Body of pancreas (tissue), 4 donors: ENCODE data around the gene HSPA12A. TPM values are rescaled to one million over a fixed set of nuclear protein-coding genes. Genes with fewer than 3 reads are reported as not detected.
"Not testable (repeated sequence)": the region's sequence is repeated elsewhere in the genome, so short reads cannot be mapped to it uniquely, and the experiment has no call there.

Experiments used
- ATAC-seq: fragments of 150-250 bp; one replicate; pipeline ENCODE4 v1.9.1; 2016
- DNase-seq, 4 donors: peaks; one replicate each; pipeline ENCODE4 v3.0.0-alpha.2; 2019
- H3K27ac ChIP-seq, 4 donors: fragments of 200-600 bp; sonication (generic); 1 replicate in 3 of 4; 2 replicates in 1 of 4; pipeline versions ENCODE4 v1.5.1 to v1.6.1; 2016 to 2019; ENCODE audit warnings: mild to moderate bottlenecking in 1 of 4, mixed read lengths in 1 of 4, moderate library complexity in 1 of 4
- H3K27me3 ChIP-seq, 2 donors: fragments of 200-600 bp; sonication (generic); one replicate each; pipeline ENCODE4 v1.6.0; 2016; ENCODE audit warnings: mild to moderate bottlenecking in 1 of 2
- H3K36me3 ChIP-seq, 2 donors: fragments of 200-600 bp; sonication (generic); replicated peaks in 1 of 2; 2 replicates each; pipeline ENCODE4 v1.5.1; 2016; ENCODE audit warnings: low read depth in 2 of 2; ENCODE audit not compliant: insufficient read depth in 1 of 2
- H3K4me1 ChIP-seq: fragments of 200-600 bp; sonication (generic); one replicate; pipeline ENCODE4 v1.6.0; 2016
- H3K4me3 ChIP-seq, 2 donors: fragments of 200-600 bp; sonication (generic); 1 replicate in 1 of 2; 2 replicates in 1 of 2; pipeline ENCODE4 v1.5.1; 2016 to 2019
- H3K9me3 ChIP-seq, 3 donors: fragments of 200-600 bp; sonication (generic); 1 replicate in 2 of 3; 2 replicates in 1 of 3; pipeline ENCODE4 v1.5.1; 2016
- POLR2A ChIP-seq, 3 donors: fragments of 450-650 bp; IDR thresholded peaks; one replicate each; pipeline ENCODE4 v1.6.1; 2016; ENCODE audit warnings: antibody characterized with exemption in 3 of 3, mild to moderate bottlenecking in 2 of 3
- WGBS, 2 donors: methylation state at CpG; one replicate each; pipeline ENCODE4 v1.1.5; 2017; 5-methylcytosine and 5-hydroxymethylcytosine counted together
- intact Hi-C: fragments of 100-400 bp; cut with DNase I; formaldehyde crosslinking; loops from one replicate; pipeline ENCODE4 v1.15.1; 2023
- total RNA-seq, 2 donors: library from RNA; depleted of rRNA; stranded (reverse); fragments of >200 nt; gene quantifications; one replicate each; pipeline ENCODE4 v1.1.0, GENCODE V29; 2016
- TF ChIP-seq, protein P1 (sequence below), 7 experiments: fragments of 450-650 bp in 4 of 7; fragments of 200-600 bp in 3 of 7; sonication (generic) in 3 of 7; IDR thresholded peaks; one replicate each; pipeline ENCODE4 v1.5.1; 2016 to 2019; ENCODE audit warnings: antibody characterized with exemption in 7 of 7

The HSPA12A gene
- total RNA-seq, 2 donors from 2014 or later: 8.3 to 22.7 TPM

- whole genome bisulfite sequencing, 2 donors: 84 to 93% methylated on average over 3 to 4 of the region's 4 CpGs
- intact Hi-C loops: no loop called here
- ATAC-seq (no peak), DNase-seq (no peak)
- Histone ChIP-seq H3K27me3 (no peaks in the 10 kb centered on the region), H3K36me3 (no peaks in the 10 kb centered on the region), H3K4me1 (peaks cover 9% of the 10 kb centered on the region), H3K27ac (no peak overlapping the region), H3K9me3 (no peaks in the 10 kb centered on the region), H3K4me3 (no peak overlapping the region)
- TF ChIP-seq, protein P1, sequence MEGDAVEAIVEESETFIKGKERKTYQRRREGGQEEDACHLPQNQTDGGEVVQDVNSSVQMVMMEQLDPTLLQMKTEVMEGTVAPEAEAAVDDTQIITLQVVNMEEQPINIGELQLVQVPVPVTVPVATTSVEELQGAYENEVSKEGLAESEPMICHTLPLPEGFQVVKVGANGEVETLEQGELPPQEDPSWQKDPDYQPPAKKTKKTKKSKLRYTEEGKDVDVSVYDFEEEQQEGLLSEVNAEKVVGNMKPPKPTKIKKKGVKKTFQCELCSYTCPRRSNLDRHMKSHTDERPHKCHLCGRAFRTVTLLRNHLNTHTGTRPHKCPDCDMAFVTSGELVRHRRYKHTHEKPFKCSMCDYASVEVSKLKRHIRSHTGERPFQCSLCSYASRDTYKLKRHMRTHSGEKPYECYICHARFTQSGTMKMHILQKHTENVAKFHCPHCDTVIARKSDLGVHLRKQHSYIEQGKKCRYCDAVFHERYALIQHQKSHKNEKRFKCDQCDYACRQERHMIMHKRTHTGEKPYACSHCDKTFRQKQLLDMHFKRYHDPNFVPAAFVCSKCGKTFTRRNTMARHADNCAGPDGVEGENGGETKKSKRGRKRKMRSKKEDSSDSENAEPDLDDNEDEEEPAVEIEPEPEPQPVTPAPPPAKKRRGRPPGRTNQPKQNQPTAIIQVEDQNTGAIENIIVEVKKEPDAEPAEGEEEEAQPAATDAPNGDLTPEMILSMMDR (IDR thresholded peaks at IDR 0.05): no peak
- TF ChIP-seq POLR2A (IDR thresholded peaks at IDR 0.05): no peak
Observed at GRCh38 chr10:116715839-116716377, 26.5 kb downstream of the HSPA12A start.

- Histone ChIP-seq H3K4me1 (peaks cover 4% of the 10 kb centered on the region), H3K27me3 (no peaks in the 10 kb centered on the region), H3K4me3 (no peak overlapping the region), H3K36me3 (no peaks in the 10 kb centered on the region), H3K27ac (no peak overlapping the region), H3K9me3 (no peaks in the 10 kb centered on the region)
- 87% methylated on average over 4 of the region's 4 CpGs for WGBS, 2 donors
- TF ChIP-seq POLR2A (IDR thresholded peaks at IDR 0.05): no peak
- TF ChIP-seq, protein P1 (IDR thresholded peaks at IDR 0.05): no peak
- ATAC-seq: no peak
- intact Hi-C loops: no loop called here
- no peak for DNase-seq
Observed at GRCh38 chr10:116715341-116715740, 27.0 kb downstream of the HSPA12A start.

DNA sequence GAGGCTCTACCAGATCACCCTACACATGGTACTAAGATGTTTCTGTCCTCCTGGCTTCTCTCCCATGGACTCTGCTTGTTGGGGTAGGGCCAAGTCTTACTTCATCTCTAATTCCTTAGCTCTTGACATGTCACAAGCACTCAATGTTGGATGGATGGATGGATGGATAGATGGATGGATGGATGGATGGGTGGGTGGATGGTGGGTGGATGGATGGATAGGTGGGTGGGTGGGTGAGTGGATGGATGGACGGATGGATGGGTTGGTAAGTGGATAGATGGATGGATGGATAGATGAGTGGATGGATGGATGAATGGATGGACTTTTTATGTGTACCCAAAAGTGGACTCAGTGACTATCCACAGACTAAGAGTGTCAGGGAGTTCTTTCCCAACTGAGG, 28.5 kb downstream of the HSPA12A start:
- TF ChIP-seq, protein P1 (IDR thresholded peaks at IDR 0.05): no peak
- TF ChIP-seq POLR2A (IDR thresholded peaks at IDR 0.05): no peak
- Histone ChIP-seq H3K36me3 (no peaks in the 10 kb centered on the region), H3K27me3 (no peaks in the 10 kb centered on the region), H3K27ac (no peak overlapping the region), H3K4me1 (no peaks in the 10 kb centered on the region), H3K4me3 (no peak overlapping the region), H3K9me3 (no peaks in the 10 kb centered on the region)
- DNase-seq (no peak), ATAC-seq (no peak)
- intact Hi-C loops: no loop called here
- 40 to 67% methylated on average over 1 of the region's 1 CpG for WGBS, 2 donors

DNA sequence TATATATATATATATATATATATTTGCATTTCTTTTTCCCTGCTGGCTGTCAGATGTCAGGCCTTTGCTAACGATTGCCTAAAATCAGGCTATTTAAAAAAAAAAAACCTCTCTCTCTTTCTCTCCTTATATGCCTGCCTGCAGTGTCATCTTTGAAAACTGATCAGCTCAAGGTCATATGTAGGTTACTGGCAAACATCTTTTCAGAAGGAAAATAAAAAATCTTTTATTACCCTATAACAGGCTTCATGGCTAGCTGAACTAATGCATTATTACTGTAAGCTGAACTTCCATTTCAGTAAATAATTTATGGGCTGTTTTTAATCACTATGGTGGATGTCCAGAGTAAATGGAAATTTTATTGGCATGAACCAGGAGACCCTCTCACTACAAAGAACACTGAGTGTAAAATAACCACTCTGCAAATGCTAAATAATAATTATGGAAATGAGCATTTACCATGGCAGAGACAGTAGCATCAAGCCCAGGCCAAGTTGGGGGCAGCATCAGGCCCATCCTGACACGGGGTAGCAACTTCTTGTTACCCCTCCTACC, 29.3 kb downstream of the HSPA12A start:
- H3K9me3 ChIP-seq: no peaks in the 10 kb centered on the region
- 80 to 92% methylated on average over 2 of the region's 2 CpGs for WGBS, 2 donors
- TF ChIP-seq, protein P1 (IDR thresholded peaks at IDR 0.05): no peak
- no peak for TF ChIP-seq POLR2A (IDR thresholded peaks at IDR 0.05)
- H3K4me1 ChIP-seq: no peaks in the 10 kb centered on the region
- H3K27ac ChIP-seq: no peak overlapping the region
- H3K4me3 ChIP-seq: no peak overlapping the region
- H3K27me3 ChIP-seq: no peaks in the 10 kb centered on the region
- intact Hi-C loops: no loop called here
- H3K36me3 ChIP-seq: no peaks in the 10 kb centered on the region
- DNase-seq: no peak
- no peak for ATAC-seq

DNA sequence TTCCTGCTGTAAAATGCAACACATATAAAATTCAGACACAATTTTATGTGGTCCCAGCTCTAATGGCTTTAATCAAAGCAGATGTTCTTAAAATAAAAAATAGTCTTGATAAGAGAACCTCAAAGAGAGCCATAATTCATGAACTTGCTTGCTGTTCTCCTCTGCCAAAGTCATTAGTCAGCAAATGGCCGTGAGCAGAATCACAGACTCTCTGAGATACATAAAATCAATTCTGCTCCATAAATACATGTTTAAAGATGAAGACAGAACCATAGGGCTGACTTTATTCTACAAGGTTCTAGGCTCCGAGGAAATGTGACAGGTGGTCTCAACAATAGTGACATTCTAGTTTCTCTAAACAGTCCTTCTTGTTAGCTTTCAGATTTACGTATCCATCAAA, 29.8 kb downstream of the HSPA12A start:
- intact Hi-C loops: no loop called here
- Histone ChIP-seq H3K27me3 (no peaks in the 10 kb centered on the region), H3K36me3 (no peaks in the 10 kb centered on the region)

DNA sequence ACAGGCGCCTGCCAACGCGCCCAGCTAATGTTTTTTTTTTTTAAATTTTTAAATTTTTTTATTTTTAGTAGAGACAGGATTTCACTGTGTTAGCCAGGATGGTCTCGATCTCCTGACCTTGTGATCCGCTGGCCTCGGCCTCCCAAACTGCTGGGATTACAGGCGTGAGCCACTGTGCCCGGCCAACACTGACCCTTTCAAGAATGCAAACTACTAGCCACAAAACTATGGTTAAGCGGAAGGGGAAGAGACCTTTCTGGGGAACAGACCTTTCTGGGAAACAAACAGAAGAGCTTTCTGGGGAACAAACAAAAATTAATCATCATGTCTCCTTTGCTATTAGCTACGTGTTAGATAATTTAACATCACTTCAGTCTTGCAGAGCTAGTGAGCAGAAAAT, 30.6 kb downstream of the HSPA12A start:
- ATAC-seq, H3K27me3 ChIP-seq, H3K9me3 ChIP-seq, intact Hi-C loops, H3K4me3 ChIP-seq, H3K36me3 ChIP-seq, DNase-seq, H3K27ac ChIP-seq, H3K4me1 ChIP-seq: not testable (repeated sequence)
- WGBS, 2 donors: 90 to 91% methylated on average over 10 of the region's 10 CpGs

More for the DNA sequence above, 29.8 kb downstream of the HSPA12A start:
- H3K9me3 ChIP-seq: no peaks in the 10 kb centered on the region
- no peak overlapping the region for H3K27ac ChIP-seq
- H3K4me1 ChIP-seq: no peaks in the 10 kb centered on the region
- 54% methylated on average over 3 of the region's 3 CpGs for WGBS, 2 donors
- H3K4me3 ChIP-seq: no peak overlapping the region
- DNase-seq: no peak
- no peak for TF ChIP-seq POLR2A (IDR thresholded peaks at IDR 0.05)
- TF ChIP-seq, protein P1 (IDR thresholded peaks at IDR 0.05): no peak
- no peak for ATAC-seq
